Brain pericyte (primary cell): ENCODE data around the gene NFATC2.

Source experiments
- DNase-seq: peaks from one replicate; pipeline ENCODE4 v3.0.0-alpha.2; 2012; ENCODE audit warnings: low read depth, low spot score

NFATC2 gene

GRCh38 chr20:51432251-51432784, 110.2 kb downstream of the NFATC2 start:
- DNase-seq: no peak

- no peak for DNase-seq
Measured at GRCh38 chr20:51431321-51431720, 111.2 kb downstream of the NFATC2 start.

- no peak for DNase-seq
Measured at GRCh38 chr20:51430198-51430950, 112.1 kb downstream of the NFATC2 start.

GRCh38 chr20:51429696-51430095, 112.8 kb downstream of the NFATC2 start:
- no peak for DNase-seq

GRCh38 chr20:51429144-51429482, 113.4 kb downstream of the NFATC2 start:
- no peak for DNase-seq

- DNase-seq: no peak
Measured at GRCh38 chr20:51428401-51429143, 113.9 kb downstream of the NFATC2 start.

GRCh38 chr20:51427651-51428291, 114.7 kb downstream of the NFATC2 start:
- no peak for DNase-seq

GRCh38 chr20:51426718-51427650, 115.5 kb downstream of the NFATC2 start:
- no peak for DNase-seq

- DNase-seq: no peak
Measured at GRCh38 chr20:51425347-51426106, 117.0 kb downstream of the NFATC2 start.

- no peak for DNase-seq
Measured at GRCh38 chr20:51424270-51425117, 118.0 kb downstream of the NFATC2 start.

GRCh38 chr20:51423810-51424209, 118.7 kb downstream of the NFATC2 start:
- no peak for DNase-seq

GRCh38 chr20:51423290-51423667, 119.2 kb downstream of the NFATC2 start:
- DNase-seq: no peak

GRCh38 chr20:51422514-51423289, 119.8 kb downstream of the NFATC2 start:
- DNase-seq: no peak

GRCh38 chr20:51420805-51421204, 121.7 kb downstream of the NFATC2 start:
- no peak for DNase-seq

GRCh38 chr20:51420111-51420510, 122.4 kb downstream of the NFATC2 start:
- no peak for DNase-seq

- DNase-seq: no peak
Measured at GRCh38 chr20:51419646-51420045, 122.9 kb downstream of the NFATC2 start.

- DNase-seq: no peak
Measured at GRCh38 chr20:51419231-51419630, 123.3 kb downstream of the NFATC2 start.

- no peak for DNase-seq
Measured at GRCh38 chr20:51418137-51418529, 124.4 kb downstream of the NFATC2 start.
